ENCODE measurements around the gene CARNS1. TPM values are rescaled to one million over a fixed set of nuclear protein-coding genes. Genes with fewer than 3 reads are reported as not detected.
"Not testable (repeated sequence)": the region's sequence is repeated elsewhere in the genome, so short reads cannot be mapped to it uniquely, and the experiment has no call there.

Gene CARNS1
- polyA plus RNA-seq, 6 donors from 2014 or later, result 0.80 to 2.9 (median 1.7) TPM

- peaks cover 34 to 46% (median 45%) of the 10 kb centered on the region in 3 donors for H3K4me1 Mint-ChIP-seq
- ATAC-seq (ENCODE audit: low read depth in 2 of 2), result no peak
- DNase-seq, result no peak
- H3K27me3 Mint-ChIP-seq, result no peaks in the 10 kb centered on the region
- no peaks in the 10 kb centered on the region for H3K36me3 Mint-ChIP-seq
- no peaks in the 10 kb centered on the region for H3K9me3 Mint-ChIP-seq
- H3K27ac Mint-ChIP-seq, result peak overlapping the region in 1 of 6 donors; percentile 71
- peak overlapping the region in 1 of 8 donors; percentile 78 for H3K4me3 Mint-ChIP-seq
Measured at GRCh38 chr11:67423466-67423865, 8.0 kb downstream of the CARNS1 start.

GRCh38 chr11:67423891-67424613 is 8.6 kb downstream of the CARNS1 start:
- DNase-seq (no peak), ATAC-seq (ENCODE audit: low read depth in 2 of 2) (no peak)
- H3K27ac Mint-ChIP-seq, result no peak overlapping the region
- no peaks in the 10 kb centered on the region for H3K9me3 Mint-ChIP-seq
- H3K36me3 Mint-ChIP-seq, result no peaks in the 10 kb centered on the region
- peaks cover 32 to 41% (median 40%) of the 10 kb centered on the region in 3 donors for H3K4me1 Mint-ChIP-seq
- no peaks in the 10 kb centered on the region for H3K27me3 Mint-ChIP-seq
- H3K4me3 Mint-ChIP-seq, result peak overlapping the region in 1 of 8 donors; percentile 59

- DNase-seq; ATAC-seq (ENCODE audit: low read depth in 2 of 2): not testable (repeated sequence)
- peaks cover 22 to 47% (median 30%) of the 10 kb centered on the region in 3 donors for H3K4me1 Mint-ChIP-seq
Measured at GRCh38 chr11:67427364-67427859, 11.9 kb downstream of the CARNS1 start.

GRCh38 chr11:67428052-67429001 is 12.8 kb downstream of the CARNS1 start, which contains the start of gene RPS6KB2:
TSS of gene RPS6KB2 (plus strand) at chr11:67428494. CDS start at chr11:67428546, 52 bp downstream.
- Mint-ChIP-seq H3K27ac (peak within 1 kb of the TSS; percentile 88 to 98 (median 97)), H3K36me3 (peaks cover 0 to 7% of the 10 kb centered on the region in 2 donors), H3K4me3 (peak within 1 kb of the TSS; percentile 86 to 99 (median 98)), H3K9me3 (no peaks in the 10 kb centered on the region), H3K4me1 (peaks cover 14 to 49% (median 31%) of the 10 kb centered on the region in 3 donors), H3K27me3 (no peaks in the 10 kb centered on the region)
- peak; percentile 92 to 95 for ATAC-seq (ENCODE audit: low read depth in 2 of 2)
- DNase-seq, result peak; percentile 99

More at GRCh38 chr11:67427364-67427859, 11.9 kb downstream of the CARNS1 start:
- H3K9me3 Mint-ChIP-seq, H3K27me3 Mint-ChIP-seq, H3K36me3 Mint-ChIP-seq: not testable (repeated sequence)
- Mint-ChIP-seq H3K27ac (peak overlapping the region in 5 of 6 donors; percentile 21 to 98 (median 96)), H3K4me3 (peak overlapping the region; percentile 86 to 99 (median 98))

GRCh38 chr11:67429038-67429668 is 13.7 kb downstream of the CARNS1 start:
- DNase-seq (no peak), ATAC-seq (ENCODE audit: low read depth in 2 of 2) (no peak)
- peak overlapping the region in 3 of 6 donors; percentile 39 to 88 (median 72) for H3K27ac Mint-ChIP-seq
- peak overlapping the region; percentile 86 to 99 (median 98) for H3K4me3 Mint-ChIP-seq
- H3K27me3 Mint-ChIP-seq, result no peaks in the 10 kb centered on the region
- H3K4me1 Mint-ChIP-seq, result peaks cover 19 to 55% (median 39%) of the 10 kb centered on the region in 3 donors
- peaks cover 0 to 7% of the 10 kb centered on the region in 2 donors for H3K36me3 Mint-ChIP-seq
- H3K9me3 Mint-ChIP-seq, result no peaks in the 10 kb centered on the region

- ATAC-seq (ENCODE audit: low read depth in 2 of 2), result no peak
- Mint-ChIP-seq H3K36me3 (peaks cover 0 to 7% of the 10 kb centered on the region in 2 donors), H3K9me3 (no peaks in the 10 kb centered on the region), H3K4me1 (peaks cover 15 to 56% (median 44%) of the 10 kb centered on the region in 3 donors), H3K4me3 (peak overlapping the region; percentile 30 to 99 (median 96)), H3K27ac (peak overlapping the region in 1 of 6 donors; percentile 56), H3K27me3 (no peaks in the 10 kb centered on the region)
- no peak for DNase-seq
Measured at GRCh38 chr11:67429722-67430121, 14.2 kb downstream of the CARNS1 start.

GRCh38 chr11:67431346-67432249 is 16.1 kb downstream of the CARNS1 start:
- Mint-ChIP-seq H3K27me3 (no peaks in the 10 kb centered on the region), H3K4me1 (peaks cover 24 to 58% (median 58%) of the 10 kb centered on the region in 3 donors), H3K4me3 (peak overlapping the region in 6 of 8 donors; percentile 23 to 94 (median 68)), H3K27ac (peak overlapping the region in 5 of 6 donors; percentile 45 to 90 (median 83)), H3K9me3 (no peaks in the 10 kb centered on the region), H3K36me3 (peaks cover 7 to 12% of the 10 kb centered on the region in 2 donors)
- DNase-seq (no peak), ATAC-seq (ENCODE audit: low read depth in 2 of 2) (no peak)

GRCh38 chr11:67432655-67433349 is 17.3 kb downstream of the CARNS1 start:
- H3K36me3 Mint-ChIP-seq, result peaks cover 7 to 16% of the 10 kb centered on the region in 2 donors
- no peaks in the 10 kb centered on the region for H3K27me3 Mint-ChIP-seq
- ATAC-seq (ENCODE audit: low read depth in 2 of 2) (no peak), DNase-seq (no peak)
- peak overlapping the region in 3 of 8 donors; percentile 35 to 94 (median 63) for H3K4me3 Mint-ChIP-seq
- peak overlapping the region in 3 of 6 donors; percentile 59 to 87 (median 79) for H3K27ac Mint-ChIP-seq
- H3K4me1 Mint-ChIP-seq, result peaks cover 28 to 60% (median 58%) of the 10 kb centered on the region in 3 donors
- no peaks in the 10 kb centered on the region for H3K9me3 Mint-ChIP-seq

- DNase-seq, result no peak
- H3K27ac Mint-ChIP-seq, result peak overlapping the region in 4 of 6 donors; percentile 32 to 76 (median 54)
- no peak for ATAC-seq (ENCODE audit: low read depth in 2 of 2)
- no peaks in the 10 kb centered on the region for H3K9me3 Mint-ChIP-seq
- no peaks in the 10 kb centered on the region for H3K27me3 Mint-ChIP-seq
- peak overlapping the region; percentile 47 to 96 (median 64) for H3K4me3 Mint-ChIP-seq
- H3K36me3 Mint-ChIP-seq, result peaks cover 7 to 16% of the 10 kb centered on the region in 2 donors
- peaks cover 31 to 64% (median 56%) of the 10 kb centered on the region in 3 donors for H3K4me1 Mint-ChIP-seq
Measured at GRCh38 chr11:67433536-67434394, 18.3 kb downstream of the CARNS1 start.

GRCh38 chr11:67434395-67434881 is 19.0 kb downstream of the CARNS1 start:
- peak overlapping the region; percentile 29 to 98 (median 76) for H3K4me3 Mint-ChIP-seq
- H3K36me3 Mint-ChIP-seq, result peaks cover 7 to 16% of the 10 kb centered on the region in 2 donors
- DNase-seq, result no peak
- H3K9me3 Mint-ChIP-seq, result no peaks in the 10 kb centered on the region
- peaks cover 38 to 71% (median 58%) of the 10 kb centered on the region in 3 donors for H3K4me1 Mint-ChIP-seq
- no peaks in the 10 kb centered on the region for H3K27me3 Mint-ChIP-seq
- ATAC-seq (ENCODE audit: low read depth in 2 of 2), result no peak
- peak overlapping the region in 2 of 6 donors; percentile 59 to 89 for H3K27ac Mint-ChIP-seq

All from naive B cell (primary cell).